Measurements from ENCODE around the gene TTLL9.

- TF ChIP-seq CTCF (conservative IDR thresholded peaks at IDR 0.05): no peak
- TF ChIP-seq ZFX (IDR thresholded peaks at IDR 0.05): no peak
Measured at GRCh38 chr20:31863296-31864085, 6.9 kb upstream of the TTLL9 start.
